Stimulated activated CD4-positive, alpha-beta T cell treated with anti-CD3 and anti-CD28 coated beads, Interleukin-15, amount 100 ng/mL, for 1 hour (primary cell): ENCODE results near the gene XKR7.

ENCODE experiments used
- DNase-seq, 2 donors: peaks; one replicate each; pipeline ENCODE4 v3.0.0-alpha.2; 2020; ENCODE audit warnings: low read depth in 1 of 2, low spot score in 1 of 2

Gene XKR7

GRCh38 chr20:31939661-31940060 is 28.3 kb upstream of the XKR7 start:
- no peak for DNase-seq

DNA sequence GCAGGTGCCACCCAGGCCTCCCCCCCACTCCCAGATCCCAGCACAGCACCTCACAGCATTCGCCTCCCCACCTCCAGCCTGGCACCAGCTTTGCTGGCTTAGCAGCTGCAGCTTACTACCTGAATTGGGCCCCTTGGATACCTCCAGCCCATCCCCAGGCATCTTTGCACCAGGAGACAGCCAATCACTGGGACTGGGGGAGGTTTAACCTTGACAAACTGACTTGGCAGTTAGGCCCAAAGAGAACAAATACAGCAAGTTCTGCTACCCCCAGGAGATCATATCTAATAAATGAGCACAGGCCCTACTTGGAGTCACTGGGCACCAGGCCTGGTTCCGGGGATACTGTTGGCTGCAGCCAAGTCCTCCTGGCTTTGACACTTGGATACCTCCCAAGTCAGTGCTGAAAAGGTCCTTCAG is 24.9 kb upstream of the XKR7 start:
- DNase-seq, result no peak

- no peak for DNase-seq
Measured at GRCh38 chr20:31945319-31945718, 22.6 kb upstream of the XKR7 start.

DNA sequence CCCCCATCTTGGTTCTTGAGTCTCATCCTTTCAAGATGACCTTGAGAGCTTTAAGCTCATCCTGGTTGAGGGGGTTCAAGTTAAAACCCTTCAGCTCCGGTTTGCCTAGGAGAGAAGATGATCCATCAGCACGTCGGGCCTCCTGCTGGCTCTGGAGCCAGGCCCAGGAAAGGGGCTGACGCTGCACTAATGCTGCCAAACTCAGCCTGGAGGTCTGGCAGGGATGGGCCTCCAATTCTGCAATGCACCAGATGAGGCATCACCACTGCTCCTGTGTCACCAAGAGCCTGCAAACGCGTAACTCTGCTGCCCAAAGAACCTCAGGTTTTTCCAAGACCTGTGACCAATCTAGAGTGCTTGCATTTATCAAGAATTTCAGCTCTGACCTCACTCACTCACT is 22.2 kb upstream of the XKR7 start:
- DNase-seq, result no peak

- no peak for DNase-seq
Measured at GRCh38 chr20:31948008-31948407, 19.9 kb upstream of the XKR7 start.

GRCh38 chr20:31949877-31950646 is 17.9 kb upstream of the XKR7 start:
- no peak for DNase-seq

GRCh38 chr20:31951203-31951529 is 16.8 kb upstream of the XKR7 start:
- no peak for DNase-seq

GRCh38 chr20:31951530-31952453 is 16.2 kb upstream of the XKR7 start, which contains the start of gene PDRG1:
Gene PDRG1, minus strand, starts transcription at chr20:31952046. Its CDS starts 85 bp downstream, at chr20:31951961.
- DNase-seq, result peak; percentile 94 to 98

- DNase-seq, result no peak
Measured at GRCh38 chr20:31953556-31954148, 14.3 kb upstream of the XKR7 start.

GRCh38 chr20:31954500-31954899 is 13.5 kb upstream of the XKR7 start:
- no peak for DNase-seq

DNA sequence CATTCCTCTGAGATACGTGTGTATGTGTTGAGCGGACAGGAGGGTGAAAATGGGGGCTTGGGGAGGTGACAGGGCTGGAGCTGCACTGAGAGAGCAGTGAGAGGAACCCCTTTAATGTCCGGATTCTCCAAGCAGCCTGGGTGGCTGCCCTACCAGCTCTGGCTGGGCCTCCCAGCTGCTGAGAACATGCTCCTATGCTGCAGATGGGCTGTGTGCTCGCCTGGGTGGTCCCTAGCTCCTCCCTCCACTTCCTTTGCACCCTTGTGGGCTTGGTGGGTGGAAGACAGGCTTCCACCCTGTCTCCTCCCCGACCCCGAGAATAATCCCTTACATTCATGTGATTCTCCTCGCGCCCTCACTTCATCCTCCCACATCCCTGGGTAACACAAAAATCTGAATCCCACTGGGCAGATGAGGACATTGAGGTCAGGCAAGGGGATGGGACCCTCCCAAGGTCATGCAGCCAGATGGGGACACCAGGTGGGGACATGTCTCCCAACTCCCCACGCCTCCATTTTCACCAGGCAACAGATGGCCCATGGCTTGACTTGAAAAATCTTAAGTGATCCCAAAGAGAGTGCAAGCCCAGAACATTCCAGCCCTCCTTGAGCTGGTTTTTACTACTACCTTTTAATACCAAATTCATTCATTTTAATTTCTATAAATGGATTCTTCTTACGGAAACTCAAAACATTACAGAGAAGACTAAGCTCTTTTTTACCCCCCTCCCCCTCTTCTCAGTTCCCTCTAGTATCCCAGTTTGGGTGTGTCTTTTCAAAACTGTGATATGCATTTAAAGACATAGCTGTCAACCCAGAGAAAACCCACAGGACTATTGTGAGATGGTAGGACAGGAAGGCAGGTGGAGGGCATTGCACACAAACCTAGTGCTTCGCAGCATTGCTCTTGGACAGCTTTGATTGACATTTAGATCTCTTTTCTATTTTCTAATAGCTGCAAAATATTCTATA is 11.1 kb upstream of the XKR7 start:
- no peak for DNase-seq

GRCh38 chr20:31962761-31963160 is 5.2 kb upstream of the XKR7 start:
- no peak for DNase-seq

DNA sequence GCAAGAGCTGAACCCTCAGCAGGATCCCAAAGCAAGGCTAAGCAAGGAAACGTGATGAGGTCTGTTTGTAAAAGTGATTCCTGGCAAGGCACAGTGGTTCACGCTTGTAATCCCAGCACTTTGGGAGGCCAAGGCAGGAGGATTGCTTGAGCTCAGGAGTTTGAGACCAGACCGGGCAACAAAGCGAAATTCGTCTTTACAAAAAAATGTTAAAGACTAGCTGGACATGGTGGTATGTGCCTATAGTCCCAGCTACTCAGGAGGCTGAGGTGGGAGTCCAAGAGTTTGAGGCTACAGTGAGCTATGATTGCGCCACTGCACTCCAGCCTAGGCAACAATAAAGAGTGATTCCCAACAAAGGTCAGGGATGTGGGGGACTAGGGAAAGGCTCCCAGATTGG is 4.1 kb upstream of the XKR7 start:
- no peak for DNase-seq

DNA sequence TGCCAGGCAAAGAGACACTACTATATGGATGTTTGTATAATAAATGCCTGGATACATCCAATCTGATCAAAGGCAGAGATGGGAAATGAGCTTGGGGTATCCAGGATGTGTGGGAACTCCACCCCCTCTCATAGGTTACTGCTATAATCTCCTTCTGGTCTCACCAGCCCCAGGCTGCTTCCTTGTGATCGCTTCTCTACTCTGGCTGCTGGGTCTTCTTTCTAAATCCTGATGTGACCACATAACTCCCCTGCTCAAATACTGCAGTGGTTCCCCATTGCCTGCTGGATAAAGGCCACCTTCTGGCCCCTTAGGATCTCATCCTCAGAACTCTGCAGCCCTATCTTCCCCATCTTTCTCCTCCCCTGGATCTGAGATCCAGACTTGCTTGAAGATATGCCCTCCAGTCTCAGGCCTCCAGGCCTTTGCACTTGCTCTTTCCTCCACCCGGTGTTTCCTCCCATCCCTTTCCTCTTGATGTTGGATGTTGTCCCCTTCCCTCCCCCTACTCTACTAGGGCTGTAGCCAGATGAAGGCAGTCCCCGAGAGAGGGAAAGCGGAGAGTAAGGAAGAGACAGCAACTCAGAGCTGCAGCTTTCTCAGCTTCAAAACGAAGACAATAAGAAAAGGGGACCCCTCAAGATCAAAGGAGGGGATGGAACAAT is 828 bp upstream of the XKR7 start:
- DNase-seq, result no peak

- peak; percentile 68 to 75 for DNase-seq
Measured at GRCh38 chr20:31968291-31969126, 558 bp downstream of the XKR7 start.

GRCh38 chr20:31969991-31970390 is 2.0 kb downstream of the XKR7 start:
- DNase-seq, result no peak

- DNase-seq, result no peak
Measured at GRCh38 chr20:31972471-31973021, 4.6 kb downstream of the XKR7 start.

DNA sequence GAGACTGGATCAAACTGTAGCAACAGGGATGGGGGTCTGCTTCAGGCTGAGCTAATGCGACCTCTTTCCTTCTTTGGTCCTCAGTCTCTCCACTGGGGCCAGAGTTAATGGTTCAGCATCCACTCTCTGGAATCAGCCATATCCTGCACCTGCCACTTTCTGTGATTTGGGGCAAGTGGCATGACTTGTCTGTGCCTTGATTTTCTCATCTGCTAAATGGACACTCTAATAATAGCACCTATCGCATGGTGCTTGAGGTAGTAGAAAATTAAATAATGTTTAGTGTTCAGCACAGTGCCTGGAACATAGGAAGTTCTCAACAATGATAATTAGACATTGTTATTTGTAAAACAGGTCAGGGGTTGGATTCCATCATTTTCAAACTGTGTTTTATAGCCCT is 6.3 kb downstream of the XKR7 start:
- no peak for DNase-seq

DNA sequence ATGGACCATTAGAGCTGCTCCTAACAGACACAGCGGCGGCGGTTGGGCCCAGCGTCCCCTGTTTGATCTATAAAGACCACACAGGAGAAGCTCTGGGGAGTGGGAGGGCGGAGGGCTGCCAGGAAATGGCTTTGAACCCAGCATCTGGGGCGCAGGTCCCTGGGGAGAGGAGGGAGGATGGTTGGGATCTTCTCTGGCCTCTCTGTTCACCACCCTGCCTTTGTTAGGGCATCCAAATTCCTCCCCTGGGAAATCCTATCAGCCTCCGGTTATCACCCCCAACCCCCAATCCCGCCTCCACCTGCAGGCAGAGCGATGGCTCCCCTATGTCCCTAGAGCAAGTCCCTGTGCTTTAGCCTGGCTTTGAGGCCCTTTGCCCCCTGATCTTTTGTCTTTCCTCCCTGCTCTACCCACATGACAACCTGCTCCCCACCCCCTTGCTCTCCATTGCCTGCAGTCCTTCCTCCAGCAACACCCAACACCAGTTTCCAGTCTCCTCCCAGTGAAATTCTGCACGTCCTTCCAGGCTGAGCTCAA is 7.1 kb downstream of the XKR7 start:
- DNase-seq, result no peak
